HepG2 (cell line): Measurements from ENCODE around the gene DENND1C. TPM values are rescaled to one million over a fixed set of nuclear protein-coding genes. Genes with fewer than 3 reads are reported as not detected.

ENCODE experiments used
- ATAC-seq: fragments of 200-7000 bp; cut with Tn5 transposase; 3 replicates; pipeline ENCODE4 v1.9.1; 2020; ENCODE audit warnings: mild to moderate bottlenecking, moderate library complexity
- BruUV-seq: library from RNA; stranded (reverse); fragments of 400-500 nt; replicated peaks from 2 replicates; lab custom pipeline; 2021; lab: Mats Ljungman, UMichigan
- CTCF ChIA-PET: fragments of 300-600 bp; formaldehyde crosslinking; extraction: SDS; loops from one replicate; lab custom pipeline; 2021; ENCODE audit warnings: low total read pairs, inconsistent platforms, low intra/inter-chr PET ratio; lab: Yijun Ruan, JAX
- POLR2A ChIA-PET: fragments of 350-600 bp; sonication (Branson Sonifier 250); formaldehyde crosslinking; loops from one replicate; lab custom pipeline; 2020; ENCODE audit warnings: antibody characterized with exemption, inconsistent platforms; lab: Yijun Ruan, JAX
- DNase-seq: peaks from one replicate; pipeline ENCODE4 v3.0.0-alpha.2; 2015; ENCODE audit warnings: low spot score
- FAIRE-seq: peaks from 3 replicates; lab custom pipeline; 2011; peaks lifted over from hg19 to GRCh38; lab: Jason Lieb, UNC
- H2AFZ ChIP-seq: one replicate; pipeline ENCODE4 v1.6.1; 2011; ENCODE audit warnings: low read length, inconsistent platforms
- H3K27ac ChIP-seq: fragments of 300-600 bp; 3 replicates; pipeline ENCODE4 v1.8.0; 2011; ENCODE audit warnings: mixed run types, mild to moderate bottlenecking, mixed read lengths, low read length, inconsistent platforms; ENCODE audit not compliant: insufficient read depth; ENCODE audit errors: extremely low read length
- H3K27me3 ChIP-seq, 2 experiments: fragments of 200-600 bp in 1 of 2; 2 replicates in 1 of 2; 3 replicates in 1 of 2; pipeline versions ENCODE4 v1.6.0 to v1.8.0; 2011; ENCODE audit warnings: low read length in 2 of 2, mild to moderate bottlenecking in 2 of 2, moderate library complexity in 2 of 2, inconsistent platforms in 1 of 2; ENCODE audit not compliant: insufficient read depth in 2 of 2, control insufficient read depth in 1 of 2
- H3K36me3 ChIP-seq, 2 experiments: fragments of 200-600 bp in 1 of 2; replicated peaks in 1 of 2; 2 replicates in 1 of 2; 3 replicates in 1 of 2; pipeline versions ENCODE4 v1.5.1 to v1.8.0; 2011; ENCODE audit warnings: low read length in 2 of 2, inconsistent platforms in 1 of 2; ENCODE audit not compliant: insufficient read depth in 2 of 2, control insufficient read depth in 1 of 2
- H3K4me1 ChIP-seq: 2 replicates; pipeline ENCODE4 v1.5.1; 2012; ENCODE audit warnings: low read length, inconsistent platforms; ENCODE audit not compliant: insufficient read depth
- H3K4me2 ChIP-seq: 2 replicates; pipeline ENCODE4 v1.6.0; 2011; ENCODE audit warnings: low read depth, low read length, inconsistent platforms
- H3K4me3 ChIP-seq, 3 experiments: fragments of 200-600 bp in 1 of 3; sonication (generic), shearing (Covaris generic) in 1 of 3; replicated peaks in 1 of 3; 2 replicates each; pipeline ENCODE4 v1.5.1; 2011 to 2016; ENCODE audit warnings: low read length in 3 of 3, inconsistent platforms in 2 of 3, low read depth in 2 of 3, mild to moderate bottlenecking in 2 of 3, control low read depth in 1 of 3, mixed read lengths in 1 of 3; ENCODE audit not compliant: insufficient read depth in 1 of 3
- H3K79me2 ChIP-seq: one replicate; pipeline ENCODE4 v1.6.1; 2011; ENCODE audit warnings: low read length, inconsistent platforms; ENCODE audit not compliant: insufficient read depth
- H3K9ac ChIP-seq: 2 replicates; pipeline ENCODE4 v1.6.0; 2011; ENCODE audit warnings: mild to moderate bottlenecking, low read depth, low read length, inconsistent platforms; ENCODE audit not compliant: insufficient read depth
- H3K9me3 ChIP-seq: 2 replicates; pipeline ENCODE4 v1.5.1; 2012; ENCODE audit warnings: mild to moderate bottlenecking, low read length
- H4K20me1 ChIP-seq: 2 replicates; pipeline ENCODE4 v1.6.0; 2011; ENCODE audit warnings: inconsistent platforms, mild to moderate bottlenecking, low read length, moderate library complexity; ENCODE audit not compliant: insufficient read depth
- CC2D1A ChIP-seq: sonication (generic); formaldehyde crosslinking; IDR thresholded peaks from 2 replicates; pipeline ENCODE4 v1.8.1; 2023; ENCODE audit warnings: mild to moderate bottlenecking, missing genetic modification reagents
- MED8 ChIP-seq: sonication (generic); formaldehyde crosslinking; IDR thresholded peaks from 2 replicates; pipeline ENCODE4 v1.8.1; 2023; ENCODE audit warnings: mild to moderate bottlenecking, missing genetic modification reagents; ENCODE audit not compliant: insufficient replicate concordance
- NFE2L1 ChIP-seq: sonication (generic); formaldehyde crosslinking; IDR thresholded peaks from 2 replicates; pipeline ENCODE4 v1.4.0; 2020; ENCODE audit warnings: missing genetic modification reagents, mild to moderate bottlenecking, borderline replicate concordance
- NFIB ChIP-seq: sonication (generic); formaldehyde crosslinking; IDR thresholded peaks from 2 replicates; pipeline ENCODE4 v1.9.0; 2021; ENCODE audit warnings: missing genetic modification reagents, mild to moderate bottlenecking, borderline replicate concordance
- NFKB2 ChIP-seq: sonication (generic); formaldehyde crosslinking; IDR thresholded peaks from 2 replicates; pipeline ENCODE4 v1.4.0; 2020; ENCODE audit warnings: missing genetic modification reagents, borderline replicate concordance
- NFRKB ChIP-seq: fragments of 450-650 bp; IDR thresholded peaks from 2 replicates; pipeline ENCODE4 v1.6.1; 2017
- PHB2 ChIP-seq: fragments of 450-650 bp; IDR thresholded peaks from 2 replicates; pipeline ENCODE4 v1.6.1; 2018; ENCODE audit not compliant: partially characterized antibody
- STAT6 ChIP-seq: sonication (generic); formaldehyde crosslinking; IDR thresholded peaks from 2 replicates; pipeline ENCODE4 v1.4.0; 2020; ENCODE audit warnings: missing genetic modification reagents, mild to moderate bottlenecking, borderline replicate concordance
- TBX2 ChIP-seq: sonication (generic); formaldehyde crosslinking; IDR thresholded peaks from 2 replicates; pipeline ENCODE4 v1.5.0; 2020; ENCODE audit warnings: missing genetic modification reagents, mild to moderate bottlenecking, borderline replicate concordance
- YY1 ChIP-seq: IDR thresholded peaks from 2 replicates; pipeline ENCODE4 v1.6.1; 2011; ENCODE audit warnings: low read length, low read depth, moderate library complexity, mild to moderate bottlenecking; ENCODE audit not compliant: insufficient read depth, insufficient replicate concordance
- ZNF331 ChIP-seq: sonication (generic); formaldehyde crosslinking; IDR thresholded peaks from 2 replicates; pipeline ENCODE4 v1.4.0; 2020; ENCODE audit warnings: missing genetic modification reagents
- ZNF503 ChIP-seq: sonication (generic); formaldehyde crosslinking; IDR thresholded peaks from 2 replicates; pipeline ENCODE4 v1.4.0; 2020; ENCODE audit warnings: missing genetic modification reagents
- ZNF792 ChIP-seq: IDR thresholded peaks from 2 replicates; pipeline ENCODE4 v1.6.1; 2016
- ZSCAN20 ChIP-seq: sonication (generic); formaldehyde crosslinking; IDR thresholded peaks from 2 replicates; pipeline ENCODE4 v1.4.0; 2020; ENCODE audit warnings: missing genetic modification reagents, mild to moderate bottlenecking, borderline replicate concordance
- WGBS: methylation state at CpG from one replicate; pipeline ENCODE4 v1.1.6; 2017; ENCODE audit warnings: low lambda C conversion rate; 5-methylcytosine and 5-hydroxymethylcytosine counted together
- in situ Hi-C: cut with HindIII; loops from 2 replicates; pipeline ENCODE4 v1.10.0; 2017; ENCODE audit warnings: low pct_unique_long_range_greater_than_20kb; ENCODE audit not compliant: extremely low pct_ligation_motif_present
- intact Hi-C: fragments of 100-400 bp; cut with micrococcal nuclease; formaldehyde crosslinking; loops from one replicate; pipeline ENCODE4 v1.10.0; 2022; ENCODE audit not compliant: unreplicated experiment
- polyA plus RNA-seq, 8 experiments: library from polyadenylated mRNA; depleted of rRNA in 3 of 8; stranded (reverse) in 7 of 8; unstranded in 1 of 8; fragments of >200 nt; fragmentation: Illumina TruSeq in 4 of 8; extraction: Trizol in 4 of 8; gene quantifications; 2 replicates each; pipeline versions ENCODE4 v1.2.1 to v1.2.3, GENCODE V29; 2011 to 2016; ENCODE audit warnings: low read depth in 4 of 8, missing spikeins in 1 of 8, mixed read lengths in 1 of 8; ENCODE audit not compliant: insufficient read depth in 1 of 8
- total RNA-seq, 5 experiments: library from RNA; depleted of rRNA; stranded (reverse); fragments of >200 nt; fragmentation: Illumina TruSeq; extraction: Trizol; gene quantifications; 2 replicates each; pipeline ENCODE4 v1.2.3, GENCODE V29; 2016; ENCODE audit warnings: low read depth in 1 of 5
- TF ChIP-seq, protein P1 (sequence below): sonication (generic); formaldehyde crosslinking; IDR thresholded peaks from 2 replicates; pipeline ENCODE4 v1.5.0; 2020; ENCODE audit warnings: missing genetic modification reagents

Gene DENND1C
- total and polyA plus RNA-seq, 2 of the 13 experiments (the other 11 are each of a cell fraction or from before 2014, with no cell fraction given): 0.04 to 0.73 TPM

- intact Hi-C loops (no loop called here), in situ Hi-C loops (no loop called here)
- no peak for FAIRE-seq
- TSS peak; percentile 52 for BruUV-seq
- DNase-seq: no peak
- no peak overlapping the region for H3K27ac ChIP-seq
- peak overlapping the region; percentile 66 to 81 (median 66) for H3K4me3 ChIP-seq
- ATAC-seq: peak; percentile 32
- H3K9me3 ChIP-seq: peaks cover 5% of the 10 kb centered on the region; the same call in 1 of the 2 replicates
- H4K20me1 ChIP-seq: no peaks in the 10 kb centered on the region
- H3K27me3 ChIP-seq: no peaks in the 10 kb centered on the region
- peak overlapping the region; percentile 57 for H3K9ac ChIP-seq
- H3K4me2 ChIP-seq: peak overlapping the region; percentile 91
- ChIA-PET CTCF (no interaction called here), POLR2A (interaction anchor here (1.3 to 2.0 kb wide), 2 partner anchors 18 to 34 kb away, joined by 4 to 5 read pairs; partner anchors contain the start of gene KHSRP)
- peaks cover 9 to 22% of the 10 kb centered on the region in 2 experiments for H3K36me3 ChIP-seq
- WGBS: 32% methylated on average over 12 of the region's 16 CpGs
- peaks cover 11% of the 10 kb centered on the region for H3K4me1 ChIP-seq
- H2AFZ ChIP-seq: no peak overlapping the region
- H3K79me2 ChIP-seq: no peaks in the 10 kb centered on the region
- TF ChIP-seq NFRKB (no peak), YY1 (no peak), STAT6 (CRISPR knock-in tag) (no peak), TBX2 (CRISPR knock-in tag) (no peak; the same call in 1 of the 2 replicates), ZNF792 (CRISPR knock-in tag) (no peak), MED8 (no peak), NFKB2 (CRISPR knock-in tag) (peak; percentile 34; the same call in 1 of the 2 replicates), ZSCAN20 (CRISPR knock-in tag) (no peak), PHB2 (no peak), CC2D1A (CRISPR knock-in tag) (no peak), NFE2L1 (no peak), NFIB (CRISPR knock-in tag) (no peak), ZNF331 (CRISPR knock-in tag) (no peak), ZNF503 (CRISPR knock-in tag) (no peak)
- TF ChIP-seq, protein P1, sequence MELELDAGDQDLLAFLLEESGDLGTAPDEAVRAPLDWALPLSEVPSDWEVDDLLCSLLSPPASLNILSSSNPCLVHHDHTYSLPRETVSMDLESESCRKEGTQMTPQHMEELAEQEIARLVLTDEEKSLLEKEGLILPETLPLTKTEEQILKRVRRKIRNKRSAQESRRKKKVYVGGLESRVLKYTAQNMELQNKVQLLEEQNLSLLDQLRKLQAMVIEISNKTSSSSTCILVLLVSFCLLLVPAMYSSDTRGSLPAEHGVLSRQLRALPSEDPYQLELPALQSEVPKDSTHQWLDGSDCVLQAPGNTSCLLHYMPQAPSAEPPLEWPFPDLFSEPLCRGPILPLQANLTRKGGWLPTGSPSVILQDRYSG (CRISPR knock-in tag): no peak
Measured at GRCh38 chr19:6458695-6459261, 22.8 kb downstream of the DENND1C start.
